K562 (cell line): ENCODE data around the gene HSPB1. TPM values are rescaled to one million over a fixed set of nuclear protein-coding genes. Genes with fewer than 3 reads are reported as not detected.
A peak's percentile ranks its signal among the peaks of the same experiment; 100 is the strongest.

Experiments
- CREB5 ChIP-seq: fragments of 250-450 bp; sonication (Bioruptor Pico); IDR thresholded peaks from 2 replicates; pipeline ENCODE4 v1.5.0; 2020; ENCODE audit warnings: mild to moderate bottlenecking
- FOSL1 ChIP-seq: fragments of 200-800 bp; sonication (Bioruptor generic); conservative IDR thresholded peaks from 2 replicates; pipeline ENCODE4 v1.6.1; 2016; ENCODE audit warnings: missing genetic modification characterization, missing compliant biosample characterization
- GTF2A2 ChIP-seq: IDR thresholded peaks from 2 replicates; pipeline ENCODE4 v1.6.1; 2016; ENCODE audit warnings: mild to moderate bottlenecking, missing genetic modification characterization, missing compliant biosample characterization
- KAT8 ChIP-seq: fragments of 450-650 bp; IDR thresholded peaks from 2 replicates; pipeline ENCODE4 v1.6.1; 2016; ENCODE audit warnings: low read depth, mild to moderate bottlenecking
- NBN ChIP-seq: fragments of 450-650 bp; IDR thresholded peaks from 2 replicates; pipeline ENCODE4 v1.6.1; 2016; ENCODE audit warnings: low read depth, mild to moderate bottlenecking
- NCOA6 ChIP-seq: fragments of 450-650 bp; IDR thresholded peaks from 2 replicates; pipeline ENCODE4 v1.6.1; 2017; ENCODE audit warnings: mild to moderate bottlenecking
- RREB1 ChIP-seq: fragments of 250-450 bp; sonication (Bioruptor Pico); IDR thresholded peaks from 2 replicates; pipeline ENCODE4 v1.4.0; 2020
- SMAD3 ChIP-seq: fragments of 450-650 bp; formaldehyde crosslinking; conservative IDR thresholded peaks from 2 replicates; pipeline ENCODE4 v1.4.0; 2020; ENCODE audit warnings: mild to moderate bottlenecking
- SOX6 ChIP-seq: fragments of 450-650 bp; IDR thresholded peaks from 2 replicates; pipeline ENCODE4 v1.6.1; 2014; ENCODE audit warnings: mild to moderate bottlenecking
- TEAD4 ChIP-seq, 2 experiments: sonication (generic) in 1 of 2; formaldehyde crosslinking in 1 of 2; IDR thresholded peaks; 2 replicates each; pipeline versions ENCODE4 v1.6.1 to v1.8.0; 2012 to 2022; ENCODE audit warnings: borderline replicate concordance in 1 of 2, inconsistent platforms in 1 of 2, low read length in 1 of 2, mild to moderate bottlenecking in 1 of 2, missing genetic modification reagents in 1 of 2
- UBTF ChIP-seq, 2 experiments: IDR thresholded peaks; 2 replicates each; pipeline ENCODE4 v1.6.1; 2012; ENCODE audit warnings: improper control_type of control experiment in 2 of 2, low read depth in 2 of 2, low read length in 2 of 2, borderline replicate concordance in 1 of 2
- YY1 ChIP-seq, 3 experiments: IDR thresholded peaks; 2 replicates each; pipeline ENCODE4 v1.6.1; 2011; ENCODE audit warnings: low read length in 2 of 3, mild to moderate bottlenecking in 2 of 3, moderate library complexity in 2 of 3, borderline replicate concordance in 1 of 3, control low read depth in 1 of 3, low read depth in 1 of 3; ENCODE audit not compliant: insufficient read depth in 3 of 3, insufficient replicate concordance in 2 of 3, control insufficient read depth in 1 of 3, insufficient read length in 1 of 3; ENCODE audit errors: extremely low read depth in 1 of 3
- ZBTB12 ChIP-seq: fragments of 250-450 bp; sonication (Bioruptor Pico); IDR thresholded peaks from 2 replicates; pipeline ENCODE4 v1.4.0; 2020
- ZNF124 ChIP-seq: sonication (generic); formaldehyde crosslinking; IDR thresholded peaks from 2 replicates; pipeline ENCODE4 v1.8.1; 2022; ENCODE audit warnings: missing genetic modification reagents
- ZNF134 ChIP-seq: fragments of 250-450 bp; sonication (Bioruptor Pico); conservative IDR thresholded peaks from 2 replicates; pipeline ENCODE4 v1.4.0; 2020
- ZNF445 ChIP-seq: fragments of 250-450 bp; sonication (Bioruptor Pico); IDR thresholded peaks from 2 replicates; pipeline ENCODE4 v1.4.0; 2020; ENCODE audit warnings: low read depth, mild to moderate bottlenecking, moderate library complexity
- polyA plus RNA-seq, 8 experiments: library from polyadenylated mRNA; depleted of rRNA in 4 of 8; stranded (reverse) in 5 of 8; unstranded in 3 of 8; fragments of >200 nt; fragmentation: Nextera tagmentation in 2 of 8; fragmentation: Illumina TruSeq in 1 of 8; extraction: Ambion mirVana in 2 of 8; extraction: Trizol in 1 of 8; gene quantifications; 2 replicates each; pipeline versions ENCODE4 v1.2.1 to v1.2.3, GENCODE V29; 2011 to 2014; ENCODE audit warnings: inconsistent platforms in 1 of 8, missing spikeins in 1 of 8
- total RNA-seq, 7 experiments: library from RNA; depleted of rRNA in 6 of 7; stranded (reverse); fragments of >200 nt in 6 of 7; fragmentation: Illumina TruSeq in 2 of 7; extraction: Trizol in 2 of 7; gene quantifications; 2 replicates each; pipeline versions ENCODE4 v1.2.1 to v1.2.3, GENCODE V29; 2011 to 2021; ENCODE audit warnings: low replicate concordance in 1 of 7

Gene HSPB1
- total and polyA plus RNA-seq, 9 of the 15 experiments (the other 6 are each of a cell fraction or from before 2014, with no cell fraction given) = 27.1 to 522 (median 138) TPM

GRCh38 chr7:76314042-76314721 is 11.7 kb downstream of the HSPB1 start (continued):
- TF ChIP-seq YY1 (IDR thresholded peaks at IDR 0.05; ENCODE audit: borderline replicate concordance in 1 of 3, control insufficient read depth in 1 of 3, extremely low read depth in 1 of 3, insufficient read depth in 3 of 3, insufficient read length in 1 of 3, insufficient replicate concordance in 2 of 3, low read depth in 1 of 3, low read length in 2 of 3) (peak in 2 of 3 experiments; percentile 12 to 77), GTF2A2 (tag) (no peak), NBN (0 out of 2 replicates have a peak, but pooled peaks have one; percentile 59), RREB1 (CRISPR knock-in tag) (peak; percentile 86; the same call in 1 of the 2 replicates), ZBTB12 (no peak), SOX6 (peak; percentile 60; the same call in 1 of the 2 replicates), ZNF124 (CRISPR knock-in tag) (no peak), NCOA6 (no peak), CREB5 (CRISPR knock-in tag) (no peak), ZNF445 (CRISPR knock-in tag) (no peak), FOSL1 (tag) (peak; percentile 58), KAT8 (no peak), UBTF (IDR thresholded peaks at IDR 0.05; ENCODE audit: borderline replicate concordance in 1 of 2, low read depth in 2 of 2, low read length in 2 of 2) (0 out of 4 replicates have a peak, but pooled peaks of 1 of the 2 experiments have one; percentile 29), TEAD4 (IDR thresholded peaks at IDR 0.05; ENCODE audit: low read length) (peak; percentile 75), TEAD4 (CRISPR knock-in tag; IDR thresholded peaks at IDR 0.05; ENCODE audit: borderline replicate concordance) (no peak), ZNF134 (CRISPR knock-in tag) (no peak), SMAD3 (CRISPR knock-in tag) (0 out of 2 replicates have a peak, but pooled peaks have one; percentile 19)
